Mammary epithelial cell (primary cell): ENCODE results near the gene STK26.

ENCODE experiments used
- EZH2 ChIP-seq: IDR thresholded peaks from 2 replicates; pipeline ENCODE4 v1.6.1; 2012; ENCODE audit warnings: low read length, inconsistent platforms, borderline replicate concordance
- TF ChIP-seq, protein P1 (sequence below), 2 donors: IDR thresholded peaks in 1 of 2; conservative IDR thresholded peaks in 1 of 2; 2 replicates each; pipeline ENCODE4 v1.5.1; 2011 to 2012; ENCODE audit warnings: inconsistent platforms in 2 of 2, low read length in 2 of 2, mild to moderate bottlenecking in 2 of 2, control low read depth in 1 of 2, low read depth in 1 of 2; ENCODE audit not compliant: insufficient read depth in 1 of 2; ENCODE audit errors: extremely low read depth in 1 of 2

DNA sequence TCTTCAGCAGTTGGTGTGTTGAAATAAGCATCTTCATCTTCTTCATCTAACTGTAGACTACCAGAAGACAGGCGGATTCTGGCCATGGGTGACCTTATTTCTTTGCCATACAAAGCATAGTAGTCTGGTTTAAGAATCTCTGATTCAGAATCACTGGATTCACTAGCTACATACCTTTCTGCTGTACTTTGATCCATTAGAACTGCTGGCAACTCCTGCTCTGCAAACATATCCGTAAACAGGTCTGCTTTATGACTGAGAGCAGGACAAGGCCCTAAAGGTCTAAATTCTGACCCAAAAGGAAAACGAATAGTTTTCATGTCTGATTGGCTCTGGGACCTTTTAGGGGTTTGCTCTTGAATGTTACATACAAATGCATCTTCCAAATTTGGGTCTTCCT, 54.8 kb downstream of the STK26 start:
- TF ChIP-seq, protein P1, sequence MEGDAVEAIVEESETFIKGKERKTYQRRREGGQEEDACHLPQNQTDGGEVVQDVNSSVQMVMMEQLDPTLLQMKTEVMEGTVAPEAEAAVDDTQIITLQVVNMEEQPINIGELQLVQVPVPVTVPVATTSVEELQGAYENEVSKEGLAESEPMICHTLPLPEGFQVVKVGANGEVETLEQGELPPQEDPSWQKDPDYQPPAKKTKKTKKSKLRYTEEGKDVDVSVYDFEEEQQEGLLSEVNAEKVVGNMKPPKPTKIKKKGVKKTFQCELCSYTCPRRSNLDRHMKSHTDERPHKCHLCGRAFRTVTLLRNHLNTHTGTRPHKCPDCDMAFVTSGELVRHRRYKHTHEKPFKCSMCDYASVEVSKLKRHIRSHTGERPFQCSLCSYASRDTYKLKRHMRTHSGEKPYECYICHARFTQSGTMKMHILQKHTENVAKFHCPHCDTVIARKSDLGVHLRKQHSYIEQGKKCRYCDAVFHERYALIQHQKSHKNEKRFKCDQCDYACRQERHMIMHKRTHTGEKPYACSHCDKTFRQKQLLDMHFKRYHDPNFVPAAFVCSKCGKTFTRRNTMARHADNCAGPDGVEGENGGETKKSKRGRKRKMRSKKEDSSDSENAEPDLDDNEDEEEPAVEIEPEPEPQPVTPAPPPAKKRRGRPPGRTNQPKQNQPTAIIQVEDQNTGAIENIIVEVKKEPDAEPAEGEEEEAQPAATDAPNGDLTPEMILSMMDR (conservative IDR thresholded peaks at IDR 0.05 in 1 of 2, IDR thresholded peaks at IDR 0.05 in 1 of 2; ENCODE audit: extremely low read depth in 1 of 2, insufficient read depth in 1 of 2, low read depth in 1 of 2, low read length in 2 of 2), result no peak
- TF ChIP-seq EZH2, result no peak
